Prostate gland (tissue), 1 donor: Measurements from ENCODE around the gene FBH1.

Source experiments
- POLR2A ChIP-seq: fragments of 450-650 bp; IDR thresholded peaks from one replicate; pipeline ENCODE4 v1.6.1; 2016; ENCODE audit warnings: antibody characterized with exemption, mild to moderate bottlenecking
- POLR2AphosphoS5 ChIP-seq: sonication (generic); formaldehyde crosslinking; IDR thresholded peaks from one replicate; pipeline ENCODE4 v1.6.1; 2017; ENCODE audit warnings: antibody characterized with exemption

GRCh38 chr10:5910323-5911100 lies 20.5 kb downstream of the FBH1 start:
- TF ChIP-seq POLR2AphosphoS5 = peak; percentile 32
- TF ChIP-seq POLR2A = no peak
